GM19438 (cell line): ENCODE measurements around the gene BTLA.
A peak's percentile ranks its signal among the peaks of the same experiment; 100 is the strongest.
"Not testable (repeated sequence)": the region's sequence is repeated elsewhere in the genome, so short reads cannot be mapped to it uniquely, and the experiment has no call there.

ENCODE experiments used
- ATAC-seq: cut with Tn5 transposase; IDR thresholded peaks from one replicate; pipeline ENCODE4 v1.9.1; 2021; ENCODE audit warnings: low read depth; ENCODE audit not compliant: unreplicated experiment

Gene BTLA

DNA sequence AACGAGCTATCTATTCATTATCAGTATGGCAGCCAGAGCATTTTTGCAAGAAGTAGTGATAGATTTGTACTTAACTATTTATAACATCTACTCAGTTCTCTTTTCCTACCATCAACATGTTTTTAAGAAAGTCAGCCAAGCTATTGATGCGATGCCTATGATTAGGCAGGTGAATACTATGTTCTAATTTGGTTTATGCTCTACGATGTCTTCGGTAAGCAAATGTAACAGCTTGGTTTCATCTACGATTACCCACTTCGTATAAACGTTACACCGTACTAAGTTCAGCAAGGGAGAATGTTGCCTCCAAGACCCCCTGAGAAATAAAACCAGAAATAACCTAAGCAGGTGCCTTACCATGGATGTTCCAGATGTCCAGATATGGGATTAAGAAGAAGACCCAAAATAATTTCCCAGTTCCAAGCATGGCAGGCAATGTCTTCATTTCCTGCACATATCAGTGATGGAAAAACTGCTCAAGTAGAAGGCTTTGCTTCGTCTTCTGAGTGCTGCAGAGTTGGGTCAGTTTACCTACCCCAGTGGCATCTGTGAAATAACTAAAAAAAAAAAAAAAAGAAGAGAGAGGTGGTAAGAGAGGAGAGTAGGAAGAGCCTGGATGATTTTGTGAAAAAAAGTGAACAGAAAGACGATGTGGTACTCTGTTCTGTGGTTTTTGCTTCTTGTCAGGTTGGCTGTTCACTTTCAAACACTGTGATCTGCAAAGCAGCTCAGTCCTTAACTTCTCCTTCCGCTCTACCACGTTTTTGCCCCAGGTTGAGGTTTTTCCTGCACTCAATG is at the start of gene BTLA:
Gene BTLA, minus strand, starts transcription at position 559 of the 798 bp plus-strand sequence. Its CDS starts 114 bp downstream, at position 445.
- peak; percentile 59 for ATAC-seq

DNA sequence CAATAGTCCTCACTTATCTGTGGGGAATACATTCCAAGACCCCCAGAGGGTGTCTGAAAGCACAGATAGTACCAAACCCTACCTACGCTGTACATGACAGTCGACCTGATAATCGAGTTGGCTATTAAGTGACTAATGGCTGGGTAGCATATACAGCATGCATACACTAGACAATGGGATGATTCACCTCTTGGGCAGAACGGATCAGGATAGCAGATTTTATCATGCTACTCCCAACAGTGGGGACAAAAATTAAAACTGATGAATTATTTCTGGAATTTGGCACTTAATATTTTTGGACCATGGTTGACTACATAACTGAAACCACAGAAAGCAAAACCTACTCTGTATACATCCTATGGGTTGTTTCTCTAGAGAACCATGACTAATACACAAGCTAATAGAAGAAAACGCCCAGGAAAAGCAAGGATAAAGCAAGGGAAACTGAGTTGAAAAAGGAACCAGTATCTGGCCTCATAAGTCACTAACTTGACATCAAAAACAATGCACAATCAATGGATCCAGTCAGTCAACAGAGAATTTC is 47.0 kb upstream of the BTLA start:
- ATAC-seq, result no peak

DNA sequence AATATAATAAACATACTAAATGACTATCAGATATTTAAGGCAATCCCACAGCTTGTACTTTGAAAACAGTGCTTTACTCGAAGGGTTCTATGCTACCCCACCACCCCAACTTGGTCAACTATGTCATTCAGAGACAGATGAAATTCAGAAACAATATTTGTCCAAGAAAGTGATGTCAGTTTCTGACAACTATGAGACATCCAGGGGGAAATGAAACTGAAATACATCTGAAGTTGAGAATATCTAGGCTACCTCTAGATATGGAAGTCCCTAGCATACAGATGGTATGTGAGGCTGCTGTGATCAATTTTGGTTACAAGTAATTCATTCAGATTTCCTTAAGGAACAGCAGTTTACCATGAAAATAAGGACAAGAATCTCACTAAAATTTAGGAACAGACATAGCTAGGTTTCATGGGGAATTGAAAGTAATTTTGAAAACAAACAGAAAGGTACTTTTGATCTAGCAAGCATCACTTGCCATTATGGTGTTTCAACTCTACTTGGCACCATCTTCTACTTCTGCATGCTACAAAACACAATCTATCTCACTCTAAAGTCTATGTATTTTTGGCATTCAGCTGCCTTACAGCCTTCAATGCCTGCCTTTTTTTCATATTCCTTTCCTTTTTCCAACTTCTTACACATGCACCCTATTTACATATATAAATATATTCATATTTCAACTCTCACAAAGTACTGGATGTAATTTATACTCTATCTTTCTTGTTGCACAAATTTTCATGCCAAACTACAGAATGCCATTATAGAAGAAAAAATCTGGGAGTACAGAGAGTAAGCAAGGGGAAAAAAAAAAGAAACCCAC is 40.8 kb upstream of the BTLA start:
- ATAC-seq, result peak; percentile 82

- ATAC-seq, result no peak
Measured at GRCh38 chr3:112531358-112531781, 32.1 kb upstream of the BTLA start.

- no peak for ATAC-seq
Measured at GRCh38 chr3:112530573-112530972, 31.3 kb upstream of the BTLA start.

- ATAC-seq, result not testable (repeated sequence)
Measured at GRCh38 chr3:112524127-112524526, 24.9 kb upstream of the BTLA start.

DNA sequence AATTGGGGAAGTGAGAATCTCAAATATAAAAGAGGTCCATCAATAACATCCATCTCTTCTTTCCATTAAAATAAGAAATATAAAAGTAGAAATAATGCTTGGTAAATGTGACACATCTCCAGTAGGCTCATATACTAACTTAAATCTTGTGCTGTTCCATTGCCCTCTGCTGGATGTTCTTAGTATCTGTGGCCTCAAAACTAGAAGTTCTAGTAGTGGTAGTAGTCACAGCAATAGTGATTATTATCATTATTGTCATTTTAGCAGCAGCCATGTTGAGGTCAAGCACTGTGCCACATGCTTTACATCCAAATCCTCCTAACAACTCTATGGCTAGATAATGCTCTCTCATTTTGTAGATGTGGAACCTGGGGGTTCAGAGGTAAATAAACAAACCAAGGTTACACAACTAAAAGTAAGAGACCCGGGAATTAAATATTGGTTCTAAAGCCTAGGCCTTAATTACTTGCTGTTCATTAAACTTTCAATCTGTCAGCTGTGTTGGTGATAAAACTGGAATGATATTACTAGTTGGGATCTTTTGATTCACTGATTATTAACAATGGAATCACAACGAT is 20.2 kb upstream of the BTLA start:
- ATAC-seq, result no peak

GRCh38 chr3:112518970-112519369 is 19.7 kb upstream of the BTLA start:
- ATAC-seq, result not testable (repeated sequence)

DNA sequence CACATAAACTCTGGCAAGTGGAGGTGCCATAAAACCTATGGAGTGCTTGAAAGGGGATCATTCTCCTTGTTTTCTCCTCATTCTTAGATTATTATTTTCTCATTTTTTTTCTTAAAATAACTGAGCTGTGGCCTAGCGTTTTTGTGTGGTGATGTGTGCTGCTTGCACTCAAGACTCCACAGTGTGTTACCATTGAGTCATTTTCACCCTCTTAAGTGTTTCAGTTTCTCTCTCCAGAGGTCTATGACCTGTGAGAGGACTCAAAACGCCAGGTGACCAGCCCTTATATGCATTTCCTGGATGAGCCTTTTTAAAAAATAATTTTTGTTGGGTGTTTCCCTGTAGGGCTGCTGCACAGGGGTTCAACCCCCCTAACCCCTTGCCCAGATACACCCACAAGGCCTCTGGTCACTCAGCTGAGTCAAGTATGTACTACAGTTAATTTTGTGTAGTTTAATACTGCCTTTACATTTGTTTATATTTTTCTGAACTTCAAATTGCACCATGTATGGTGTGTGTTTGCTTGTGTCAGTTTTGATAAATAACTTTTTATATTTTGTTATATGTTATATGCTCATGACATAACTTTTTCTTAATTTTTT is 15.4 kb upstream of the BTLA start:
- ATAC-seq, result peak; percentile 100

GRCh38 chr3:112512320-112512719 is 13.0 kb upstream of the BTLA start:
- no peak for ATAC-seq

GRCh38 chr3:112508860-112509259 is 9.6 kb upstream of the BTLA start:
- no peak for ATAC-seq

GRCh38 chr3:112508261-112508660 is 9.0 kb upstream of the BTLA start:
- no peak for ATAC-seq

DNA sequence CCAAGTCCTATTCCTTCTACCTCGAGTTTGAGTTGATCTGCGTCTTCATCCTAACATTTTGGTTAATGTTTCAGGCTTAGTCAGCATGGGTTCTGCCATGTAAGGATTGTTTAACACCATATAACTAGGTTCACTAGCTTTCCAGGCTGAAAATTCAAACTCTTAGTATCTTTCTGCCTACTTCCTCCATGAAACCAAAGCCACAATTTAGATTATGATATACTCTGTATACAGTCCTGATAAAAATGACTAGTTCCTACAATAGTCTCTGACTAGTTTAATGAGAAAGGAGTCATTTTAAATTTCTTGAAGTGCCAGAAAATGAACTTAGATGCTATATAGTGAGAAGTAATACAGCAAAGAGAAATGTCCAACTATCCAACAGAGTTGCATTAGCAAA is 6.6 kb upstream of the BTLA start:
- ATAC-seq, result no peak

- no peak for ATAC-seq
Measured at GRCh38 chr3:112504123-112504522, 4.9 kb upstream of the BTLA start.

GRCh38 chr3:112503304-112503972 is 4.2 kb upstream of the BTLA start:
- ATAC-seq, result no peak

- no peak for ATAC-seq
Measured at GRCh38 chr3:112500621-112501020, 1.3 kb upstream of the BTLA start.

GRCh38 chr3:112497897-112498548 is 1.2 kb downstream of the BTLA start:
- no peak for ATAC-seq

DNA sequence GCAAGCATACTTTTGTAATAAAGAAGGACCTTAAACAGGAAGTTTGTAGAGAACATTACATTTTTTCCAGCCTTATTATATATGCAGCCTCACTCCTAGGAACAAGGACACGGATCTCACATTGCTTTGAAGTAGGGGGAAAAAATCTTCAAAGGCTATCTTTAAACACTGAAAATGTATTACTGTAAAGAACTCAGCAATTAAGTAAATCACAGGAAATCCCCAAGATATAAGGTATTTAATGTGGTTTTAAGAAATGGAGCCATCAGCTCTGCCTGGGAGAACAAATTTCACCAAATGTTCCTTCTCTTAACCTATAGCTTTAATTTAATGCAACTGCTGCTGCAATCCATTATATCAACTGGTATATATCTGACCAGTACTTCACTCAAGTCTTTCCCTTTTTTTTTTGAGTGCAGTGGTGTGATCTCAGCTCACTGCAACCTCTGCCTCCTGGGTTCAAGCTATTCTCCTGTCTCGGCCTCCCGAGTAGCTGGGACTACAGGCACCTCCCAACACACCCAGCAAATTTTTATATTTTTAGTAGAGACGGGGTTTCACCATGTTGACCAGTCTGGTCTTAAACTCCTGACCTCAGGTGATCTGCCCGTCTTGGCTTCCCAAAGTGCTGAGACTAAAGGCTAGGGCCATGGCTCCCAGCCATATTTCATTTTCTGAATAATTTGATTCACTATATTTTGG is 2.8 kb downstream of the BTLA start:
- no peak for ATAC-seq

DNA sequence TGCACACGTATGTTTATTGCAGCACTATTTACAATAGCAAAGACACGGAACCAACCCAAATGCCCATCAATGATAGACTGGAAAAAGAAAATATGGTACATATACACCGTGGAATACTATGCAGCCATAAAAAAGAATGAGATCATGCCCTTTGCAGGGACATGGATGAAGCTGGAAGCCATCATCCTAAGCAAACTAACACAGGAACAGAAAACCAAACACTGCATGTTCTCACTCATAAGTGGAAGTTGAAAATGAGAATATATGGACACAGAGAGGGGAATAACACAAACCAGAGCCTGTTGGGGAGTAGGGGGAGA is 4.9 kb downstream of the BTLA start:
- not testable (repeated sequence) for ATAC-seq
